GM12873 (cell line): ENCODE results near the gene CNRIP1.

ENCODE experiments used
- CTCF ChIP-seq: IDR thresholded peaks from 2 replicates; pipeline ENCODE4 v1.5.1; 2012; ENCODE audit warnings: low read depth, mild to moderate bottlenecking, moderate library complexity, low read length, control low read depth; ENCODE audit not compliant: insufficient read depth; ENCODE audit errors: missing control alignments

The CNRIP1 gene

GRCh38 chr2:68294913-68295312 lies 24.8 kb downstream of the CNRIP1 start:
- TF ChIP-seq CTCF, result no peak

- TF ChIP-seq CTCF, result peak; percentile 27
These were observed 25.6 kb downstream of the CNRIP1 start for GRCh38 chr2:68294187-68294586.

GRCh38 chr2:68293755-68294154 lies 26.0 kb downstream of the CNRIP1 start:
- TF ChIP-seq CTCF, result no peak

GRCh38 chr2:68293024-68293423 lies 26.7 kb downstream of the CNRIP1 start:
- no peak for TF ChIP-seq CTCF

GRCh38 chr2:68292108-68292710 lies 27.5 kb downstream of the CNRIP1 start:
- peak; percentile 85 for TF ChIP-seq CTCF

GRCh38 chr2:68291314-68291713 lies 28.4 kb downstream of the CNRIP1 start:
- no peak for TF ChIP-seq CTCF

- TF ChIP-seq CTCF, result no peak
These were observed 28.8 kb downstream of the CNRIP1 start for GRCh38 chr2:68290901-68291300.
